ENCODE data around the gene GALNT1.
"Not testable (repeated sequence)": the region's sequence is repeated elsewhere in the genome, so short reads cannot be mapped to it uniquely, and the experiment has no call there.

Gene GALNT1

GRCh38 chr18:35581546-35581897, at the start of gene GALNT1:
Gene GALNT1, plus strand, starts transcription at chr18:35581740. Its CDS starts 72,923 bp downstream, at chr18:35654663.
- H3K9ac ChIP-seq (ENCODE audit: low read depth in 1 of 2, low read length in 2 of 2): peak within 1 kb of the TSS; percentile 69 to 73
- H3K4me1 ChIP-seq (ENCODE audit: control insufficient read depth in 1 of 2, insufficient read depth in 2 of 2, low read length in 2 of 2): peaks cover 35% of the 10 kb centered on the region in 2 donors
- no peaks in the 10 kb centered on the region for H3K9me3 ChIP-seq (ENCODE audit: control insufficient read depth in 1 of 2, low read length in 2 of 2)
- H3K27me3 ChIP-seq (ENCODE audit: control insufficient read depth in 1 of 2, insufficient read depth in 2 of 2, low read length in 2 of 2): no peaks in the 10 kb centered on the region
- H3K27ac ChIP-seq (ENCODE audit: low read depth, low read length): peak within 1 kb of the TSS; percentile 79
- no peaks in the 10 kb centered on the region for H3K36me3 ChIP-seq (ENCODE audit: control insufficient read depth in 1 of 2, insufficient read depth in 2 of 2, low read length in 2 of 2)
- H3K4me3 ChIP-seq (ENCODE audit: low read depth in 1 of 2, low read length in 2 of 2): peak within 1 kb of the TSS; percentile 80 to 86

DNA sequence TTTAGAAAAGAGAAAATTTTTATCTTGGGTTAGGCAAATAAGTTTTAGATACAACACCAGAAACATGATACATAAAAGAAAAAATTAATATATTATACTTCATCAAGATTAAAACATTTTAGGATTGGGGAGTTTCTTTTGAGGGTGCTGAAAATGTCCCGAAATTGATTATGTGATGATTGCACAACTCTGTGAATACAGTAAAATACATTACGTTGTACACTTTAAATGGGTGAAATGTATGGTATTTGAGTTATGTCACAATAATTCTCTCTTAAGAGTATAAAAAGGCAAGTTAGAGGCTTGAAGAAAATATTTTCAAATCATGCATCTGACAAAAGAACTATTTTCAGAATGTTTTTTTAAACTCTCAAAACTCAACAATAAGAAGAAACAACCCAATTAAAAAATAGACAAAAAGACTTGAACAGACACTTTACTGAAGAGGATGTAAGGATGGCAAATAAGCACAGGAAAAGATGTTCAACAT, 47.6 kb upstream of the GALNT1 start:
- Histone ChIP-seq H3K9ac (ENCODE audit: low read depth in 1 of 2, low read length in 2 of 2) (no peak overlapping the region), H3K9me3 (ENCODE audit: control insufficient read depth in 1 of 2, low read length in 2 of 2) (peaks cover 0 to 3% of the 10 kb centered on the region in 2 donors), H3K27me3 (ENCODE audit: control insufficient read depth in 1 of 2, insufficient read depth in 2 of 2, low read length in 2 of 2) (no peaks in the 10 kb centered on the region), H3K4me3 (ENCODE audit: low read depth in 1 of 2, low read length in 2 of 2) (no peak overlapping the region), H3K4me1 (ENCODE audit: control insufficient read depth in 1 of 2, insufficient read depth in 2 of 2, low read length in 2 of 2) (no peaks in the 10 kb centered on the region), H3K36me3 (ENCODE audit: control insufficient read depth in 1 of 2, insufficient read depth in 2 of 2, low read length in 2 of 2) (no peaks in the 10 kb centered on the region), H3K27ac (ENCODE audit: low read depth, low read length) (no peak overlapping the region)

GRCh38 chr18:35535297-35535696, 46.2 kb upstream of the GALNT1 start:
- Histone ChIP-seq H3K9ac (ENCODE audit: low read depth in 1 of 2, low read length in 2 of 2) (no peak overlapping the region), H3K27ac (ENCODE audit: low read depth, low read length) (no peak overlapping the region), H3K4me3 (ENCODE audit: low read depth in 1 of 2, low read length in 2 of 2) (no peak overlapping the region), H3K4me1 (ENCODE audit: control insufficient read depth in 1 of 2, insufficient read depth in 2 of 2, low read length in 2 of 2) (no peaks in the 10 kb centered on the region), H3K36me3 (ENCODE audit: control insufficient read depth in 1 of 2, insufficient read depth in 2 of 2, low read length in 2 of 2) (no peaks in the 10 kb centered on the region), H3K9me3 (ENCODE audit: control insufficient read depth in 1 of 2, low read length in 2 of 2) (peaks cover 0 to 4% of the 10 kb centered on the region in 2 donors), H3K27me3 (ENCODE audit: control insufficient read depth in 1 of 2, insufficient read depth in 2 of 2, low read length in 2 of 2) (no peaks in the 10 kb centered on the region)

- H3K4me3 ChIP-seq (ENCODE audit: low read depth in 1 of 2, low read length in 2 of 2): no peak overlapping the region
- no peaks in the 10 kb centered on the region for H3K27me3 ChIP-seq (ENCODE audit: control insufficient read depth in 1 of 2, insufficient read depth in 2 of 2, low read length in 2 of 2)
- H3K4me1 ChIP-seq (ENCODE audit: control insufficient read depth in 1 of 2, insufficient read depth in 2 of 2, low read length in 2 of 2): peaks cover 0 to 4% of the 10 kb centered on the region in 2 donors
- peaks cover 0 to 3% of the 10 kb centered on the region in 2 donors for H3K9me3 ChIP-seq (ENCODE audit: control insufficient read depth in 1 of 2, low read length in 2 of 2)
- no peak overlapping the region for H3K27ac ChIP-seq (ENCODE audit: low read depth, low read length)
- H3K9ac ChIP-seq (ENCODE audit: low read depth in 1 of 2, low read length in 2 of 2): no peak overlapping the region
- no peaks in the 10 kb centered on the region for H3K36me3 ChIP-seq (ENCODE audit: control insufficient read depth in 1 of 2, insufficient read depth in 2 of 2, low read length in 2 of 2)
Observed at GRCh38 chr18:35542356-35542755, 39.2 kb upstream of the GALNT1 start.

DNA sequence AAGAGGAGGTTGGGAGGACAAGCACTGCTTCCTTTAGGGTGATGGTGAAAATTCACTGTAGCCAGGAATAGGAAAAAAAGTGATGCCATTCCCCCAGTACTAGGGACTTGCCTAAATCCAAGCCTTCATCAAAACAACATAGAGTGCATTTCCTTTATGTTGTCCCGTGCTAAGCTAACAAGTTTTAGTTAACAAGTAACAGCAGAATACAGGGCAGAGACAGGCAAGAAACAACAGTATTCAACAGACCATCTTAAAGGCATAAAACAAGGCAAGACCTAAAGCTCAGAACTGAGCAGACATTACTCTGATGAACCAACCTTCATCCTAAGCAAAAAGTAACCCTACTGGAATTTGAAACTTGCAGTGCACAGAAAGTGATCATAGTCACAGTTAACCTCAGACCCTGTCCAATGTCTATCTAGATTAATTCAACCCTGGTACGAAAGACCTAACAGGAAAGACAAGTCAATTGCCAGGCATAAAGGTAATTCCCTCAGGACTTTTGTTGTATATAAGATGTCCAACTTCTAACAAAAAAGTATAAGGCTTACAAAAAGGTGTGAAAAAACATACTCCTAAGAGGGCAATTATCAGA, 34.4 kb upstream of the GALNT1 start:
- H3K27ac ChIP-seq (ENCODE audit: low read depth, low read length): no peak overlapping the region
- no peaks in the 10 kb centered on the region for H3K27me3 ChIP-seq (ENCODE audit: control insufficient read depth in 1 of 2, insufficient read depth in 2 of 2, low read length in 2 of 2)
- H3K9ac ChIP-seq (ENCODE audit: low read depth in 1 of 2, low read length in 2 of 2): no peak overlapping the region
- H3K9me3 ChIP-seq (ENCODE audit: control insufficient read depth in 1 of 2, low read length in 2 of 2): no peaks in the 10 kb centered on the region
- H3K36me3 ChIP-seq (ENCODE audit: control insufficient read depth in 1 of 2, insufficient read depth in 2 of 2, low read length in 2 of 2): no peaks in the 10 kb centered on the region
- H3K4me3 ChIP-seq (ENCODE audit: low read depth in 1 of 2, low read length in 2 of 2): no peak overlapping the region
- H3K4me1 ChIP-seq (ENCODE audit: control insufficient read depth in 1 of 2, insufficient read depth in 2 of 2, low read length in 2 of 2): peaks cover under 1 to 4% of the 10 kb centered on the region in 2 donors

DNA sequence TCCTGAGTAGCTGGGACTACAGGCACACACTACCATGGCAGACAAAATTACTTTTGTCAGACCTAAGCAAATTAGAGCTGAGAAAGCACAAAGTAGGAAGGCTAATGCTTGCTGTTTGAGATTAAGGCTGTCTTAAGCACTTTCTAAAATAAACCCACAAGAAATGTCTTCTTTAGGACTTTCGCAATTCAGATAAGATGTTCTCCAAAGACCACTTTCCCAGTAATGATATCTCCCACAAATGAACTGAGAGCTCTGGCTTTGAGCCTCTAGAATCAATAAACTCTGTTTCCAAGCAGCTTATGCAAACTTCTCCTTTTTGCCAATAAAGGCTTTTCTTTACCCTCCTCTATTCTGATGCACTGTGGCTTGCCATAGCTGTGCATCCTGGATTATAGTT, 32.0 kb upstream of the GALNT1 start:
- Histone ChIP-seq H3K9me3 (ENCODE audit: control insufficient read depth in 1 of 2, low read length in 2 of 2) (no peaks in the 10 kb centered on the region), H3K36me3 (ENCODE audit: control insufficient read depth in 1 of 2, insufficient read depth in 2 of 2, low read length in 2 of 2) (no peaks in the 10 kb centered on the region), H3K9ac (ENCODE audit: low read depth in 1 of 2, low read length in 2 of 2) (no peak overlapping the region), H3K27me3 (ENCODE audit: control insufficient read depth in 1 of 2, insufficient read depth in 2 of 2, low read length in 2 of 2) (no peaks in the 10 kb centered on the region), H3K4me1 (ENCODE audit: control insufficient read depth in 1 of 2, insufficient read depth in 2 of 2, low read length in 2 of 2) (peaks cover 4 to 14% of the 10 kb centered on the region in 2 donors), H3K4me3 (ENCODE audit: low read depth in 1 of 2, low read length in 2 of 2) (no peak overlapping the region), H3K27ac (ENCODE audit: low read depth, low read length) (no peak overlapping the region)

DNA sequence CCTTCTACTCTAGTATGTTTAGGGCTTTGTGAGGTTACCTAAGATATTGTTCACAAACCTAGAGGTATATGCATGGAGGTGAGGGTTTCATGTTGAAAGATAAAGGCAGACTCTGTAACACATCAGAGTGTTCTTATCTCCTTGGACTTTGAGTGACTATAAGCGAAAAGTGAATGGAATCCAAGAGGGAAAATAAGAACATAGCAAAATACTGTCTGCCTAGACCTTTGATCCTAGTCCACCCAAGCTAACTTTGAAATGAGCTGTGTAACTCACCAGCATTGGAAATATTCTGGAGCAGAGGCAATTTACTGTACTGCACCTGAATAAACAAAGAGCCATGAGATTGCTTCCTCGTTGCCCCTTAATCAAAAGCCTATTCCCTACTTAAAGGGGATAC, 28.2 kb upstream of the GALNT1 start:
- Histone ChIP-seq H3K4me1 (ENCODE audit: control insufficient read depth in 1 of 2, insufficient read depth in 2 of 2, low read length in 2 of 2) (peaks cover 0 to 14% of the 10 kb centered on the region in 2 donors), H3K9ac (ENCODE audit: low read depth in 1 of 2, low read length in 2 of 2) (no peak overlapping the region), H3K36me3 (ENCODE audit: control insufficient read depth in 1 of 2, insufficient read depth in 2 of 2, low read length in 2 of 2) (no peaks in the 10 kb centered on the region), H3K9me3 (ENCODE audit: control insufficient read depth in 1 of 2, low read length in 2 of 2) (no peaks in the 10 kb centered on the region), H3K27ac (ENCODE audit: low read depth, low read length) (no peak overlapping the region), H3K4me3 (ENCODE audit: low read depth in 1 of 2, low read length in 2 of 2) (no peak overlapping the region), H3K27me3 (ENCODE audit: control insufficient read depth in 1 of 2, insufficient read depth in 2 of 2, low read length in 2 of 2) (no peaks in the 10 kb centered on the region)

- H3K4me3 ChIP-seq (ENCODE audit: low read depth in 1 of 2, low read length in 2 of 2); H3K27me3 ChIP-seq (ENCODE audit: control insufficient read depth in 1 of 2, insufficient read depth in 2 of 2, low read length in 2 of 2); H3K27ac ChIP-seq (ENCODE audit: low read depth, low read length); H3K9ac ChIP-seq (ENCODE audit: low read depth in 1 of 2, low read length in 2 of 2); H3K9me3 ChIP-seq (ENCODE audit: control insufficient read depth in 1 of 2, low read length in 2 of 2); H3K36me3 ChIP-seq (ENCODE audit: control insufficient read depth in 1 of 2, insufficient read depth in 2 of 2, low read length in 2 of 2): not testable (repeated sequence)
- H3K4me1 ChIP-seq (ENCODE audit: control insufficient read depth in 1 of 2, insufficient read depth in 2 of 2, low read length in 2 of 2): peaks cover 4 to 21% of the 10 kb centered on the region in 2 donors
Observed at GRCh38 chr18:35555538-35555937, 26.0 kb upstream of the GALNT1 start.

DNA sequence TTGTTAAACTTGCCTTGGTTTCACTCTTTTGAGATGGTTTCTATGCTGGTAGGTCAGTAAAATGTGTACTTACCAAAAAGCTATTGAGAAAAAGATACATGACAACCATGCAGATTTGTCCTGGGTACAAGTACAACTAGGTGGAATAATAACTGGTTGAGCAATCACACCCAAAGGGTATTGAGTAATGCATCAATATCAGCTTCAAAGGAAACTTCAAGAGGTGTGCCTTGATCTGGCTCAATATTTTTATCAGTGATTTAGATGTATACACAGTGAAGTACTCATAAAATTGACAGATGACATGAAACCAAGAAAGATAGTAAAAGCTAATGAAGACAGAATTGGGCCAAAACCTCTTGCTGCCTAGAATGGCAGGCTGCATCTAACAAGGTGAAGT, 21.7 kb upstream of the GALNT1 start:
- no peak overlapping the region for H3K9ac ChIP-seq (ENCODE audit: low read depth in 1 of 2, low read length in 2 of 2)
- H3K27me3 ChIP-seq (ENCODE audit: control insufficient read depth in 1 of 2, insufficient read depth in 2 of 2, low read length in 2 of 2): no peaks in the 10 kb centered on the region
- no peak overlapping the region for H3K4me3 ChIP-seq (ENCODE audit: low read depth in 1 of 2, low read length in 2 of 2)
- H3K9me3 ChIP-seq (ENCODE audit: control insufficient read depth in 1 of 2, low read length in 2 of 2): no peaks in the 10 kb centered on the region
- H3K4me1 ChIP-seq (ENCODE audit: control insufficient read depth in 1 of 2, insufficient read depth in 2 of 2, low read length in 2 of 2): peaks cover 6 to 10% of the 10 kb centered on the region in 2 donors
- H3K36me3 ChIP-seq (ENCODE audit: control insufficient read depth in 1 of 2, insufficient read depth in 2 of 2, low read length in 2 of 2): no peaks in the 10 kb centered on the region
- no peak overlapping the region for H3K27ac ChIP-seq (ENCODE audit: low read depth, low read length)

DNA sequence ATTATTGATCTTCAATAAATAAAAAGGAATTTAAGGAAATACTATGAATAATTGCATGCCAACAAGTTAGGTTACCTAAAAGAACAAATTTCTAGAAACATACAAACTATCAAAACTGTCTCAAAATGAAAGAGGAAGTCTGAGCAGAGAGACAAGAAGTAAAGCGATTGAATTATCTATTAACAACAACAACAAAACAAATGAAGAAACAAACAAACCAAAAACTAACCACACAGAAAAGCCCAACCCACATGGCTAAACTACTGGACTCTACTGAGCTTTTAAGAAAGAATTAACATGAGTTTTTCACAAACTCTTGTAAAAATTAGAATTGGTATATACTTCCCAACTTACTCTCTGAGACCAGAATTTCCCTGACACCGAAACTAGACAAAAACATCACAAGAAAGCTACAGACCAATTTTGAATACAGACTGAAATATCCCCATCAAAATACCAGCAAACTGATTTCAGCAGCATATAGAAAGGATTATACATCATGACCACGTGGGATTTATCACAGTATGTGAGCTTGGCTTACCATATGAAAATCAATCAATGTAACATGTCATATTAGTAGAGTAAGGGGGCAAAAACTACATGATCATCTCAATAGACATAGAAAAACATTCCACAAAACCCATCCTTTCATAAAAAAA, 16.6 kb upstream of the GALNT1 start:
- Histone ChIP-seq H3K4me1 (ENCODE audit: control insufficient read depth in 1 of 2, insufficient read depth in 2 of 2, low read length in 2 of 2) (peaks cover 6 to 9% of the 10 kb centered on the region in 2 donors), H3K9me3 (ENCODE audit: control insufficient read depth in 1 of 2, low read length in 2 of 2) (no peaks in the 10 kb centered on the region), H3K36me3 (ENCODE audit: control insufficient read depth in 1 of 2, insufficient read depth in 2 of 2, low read length in 2 of 2) (no peaks in the 10 kb centered on the region), H3K27me3 (ENCODE audit: control insufficient read depth in 1 of 2, insufficient read depth in 2 of 2, low read length in 2 of 2) (no peaks in the 10 kb centered on the region), H3K27ac (ENCODE audit: low read depth, low read length) (no peak overlapping the region), H3K4me3 (ENCODE audit: low read depth in 1 of 2, low read length in 2 of 2) (no peak overlapping the region), H3K9ac (ENCODE audit: low read depth in 1 of 2, low read length in 2 of 2) (no peak overlapping the region)

Measured in duodenal mucosa (tissue), 2 donors.